GM12873 (cell line): Measurements from ENCODE around the gene KDM7A.

Experiments
- CTCF ChIP-seq: IDR thresholded peaks from 2 replicates; pipeline ENCODE4 v1.5.1; 2012; ENCODE audit warnings: low read depth, mild to moderate bottlenecking, moderate library complexity, low read length, control low read depth; ENCODE audit not compliant: insufficient read depth; ENCODE audit errors: missing control alignments

Gene KDM7A

GRCh38 chr7:140209866-140210609 lies 33.3 kb upstream of the KDM7A start:
- no peak for TF ChIP-seq CTCF

- no peak for TF ChIP-seq CTCF
Measured at GRCh38 chr7:140206616-140207389, 30.0 kb upstream of the KDM7A start.

GRCh38 chr7:140205600-140205999 lies 28.8 kb upstream of the KDM7A start:
- no peak for TF ChIP-seq CTCF

- TF ChIP-seq CTCF, result no peak
Measured at GRCh38 chr7:140203556-140203955, 26.8 kb upstream of the KDM7A start.

- no peak for TF ChIP-seq CTCF
Measured at GRCh38 chr7:140201393-140201792, 24.6 kb upstream of the KDM7A start.

GRCh38 chr7:140200061-140200989 lies 23.5 kb upstream of the KDM7A start:
- TF ChIP-seq CTCF, result no peak
